ENCODE results near the gene ATP11B.

ATP11B gene

GRCh38 chr3:182782149-182782548 lies 11.2 kb upstream of the ATP11B start:
- Histone ChIP-seq H3K36me3 (ENCODE audit: control insufficient read depth, low read length) (no peaks in the 10 kb centered on the region), H3F3A (ENCODE audit: control insufficient read depth, insufficient read depth) (no peaks in the 10 kb centered on the region), H3K27ac (ENCODE audit: low read depth, low read length) (no peak overlapping the region), H3K27me3 (ENCODE audit: control insufficient read depth, low read length) (peaks cover 5% of the 10 kb centered on the region; the same call in 1 of the 2 replicates), H3K9me3 (ENCODE audit: control insufficient read depth, insufficient read depth, low read length) (no peaks in the 10 kb centered on the region; the same call in 1 of the 2 replicates), H3K4me3 (ENCODE audit: low read length) (no peak overlapping the region), H3K79me2 (ENCODE audit: control insufficient read depth, low read length) (no peaks in the 10 kb centered on the region), H3K4me1 (ENCODE audit: control insufficient read depth, low read length) (no peaks in the 10 kb centered on the region), H4K20me1 (ENCODE audit: control insufficient read depth, insufficient read depth, low read depth, low read length) (no peaks in the 10 kb centered on the region), H3K4me2 (ENCODE audit: low read length) (no peak overlapping the region), H3K9me2 (replicated peaks; ENCODE audit: control insufficient read depth, low read length) (no peaks in the 10 kb centered on the region)
- TF ChIP-seq EZH2phosphoT487 (IDR thresholded peaks at IDR 0.05; ENCODE audit: borderline replicate concordance, low read length) (no peak), CTCF (IDR thresholded peaks at IDR 0.05; ENCODE audit: low read depth, low read length, poor library complexity, severe bottlenecking) (no peak)

GRCh38 chr3:182783106-182783505 lies 10.2 kb upstream of the ATP11B start:
- TF ChIP-seq EZH2phosphoT487 (IDR thresholded peaks at IDR 0.05; ENCODE audit: borderline replicate concordance, low read length) (no peak), CTCF (IDR thresholded peaks at IDR 0.05; ENCODE audit: low read depth, low read length, poor library complexity, severe bottlenecking) (no peak)
- no peak overlapping the region for H3K4me2 ChIP-seq (ENCODE audit: low read length)

GRCh38 chr3:182784542-182784941 lies 8.8 kb upstream of the ATP11B start:
- Histone ChIP-seq H3K27me3 (ENCODE audit: control insufficient read depth, low read length) (peaks cover 5% of the 10 kb centered on the region; the same call in 1 of the 2 replicates), H3K9me3 (ENCODE audit: control insufficient read depth, insufficient read depth, low read length) (no peaks in the 10 kb centered on the region), H3K4me2 (ENCODE audit: low read length) (no peak overlapping the region), H3K36me3 (ENCODE audit: control insufficient read depth, low read length) (no peaks in the 10 kb centered on the region), H3K4me1 (ENCODE audit: control insufficient read depth, low read length) (peaks cover 20% of the 10 kb centered on the region), H3K9me2 (replicated peaks; ENCODE audit: control insufficient read depth, low read length) (no peaks in the 10 kb centered on the region), H3K27ac (ENCODE audit: low read depth, low read length) (no peak overlapping the region), H3K4me3 (ENCODE audit: low read length) (no peak overlapping the region), H3K79me2 (ENCODE audit: control insufficient read depth, low read length) (no peaks in the 10 kb centered on the region), H3F3A (ENCODE audit: control insufficient read depth, insufficient read depth) (peaks cover 8% of the 10 kb centered on the region), H4K20me1 (ENCODE audit: control insufficient read depth, insufficient read depth, low read depth, low read length) (no peaks in the 10 kb centered on the region)
- TF ChIP-seq CTCF (IDR thresholded peaks at IDR 0.05; ENCODE audit: low read depth, low read length, poor library complexity, severe bottlenecking) (no peak), EZH2phosphoT487 (IDR thresholded peaks at IDR 0.05; ENCODE audit: borderline replicate concordance, low read length) (no peak)

More at GRCh38 chr3:182783106-182783505, 10.2 kb upstream of the ATP11B start:
- no peak overlapping the region for H3K27ac ChIP-seq (ENCODE audit: low read depth, low read length)
- H3K4me1 ChIP-seq (ENCODE audit: control insufficient read depth, low read length): peaks cover 6% of the 10 kb centered on the region
- no peak overlapping the region for H3K4me3 ChIP-seq (ENCODE audit: low read length)
- no peaks in the 10 kb centered on the region for H4K20me1 ChIP-seq (ENCODE audit: control insufficient read depth, insufficient read depth, low read depth, low read length)
- no peaks in the 10 kb centered on the region for H3K9me2 ChIP-seq (replicated peaks; ENCODE audit: control insufficient read depth, low read length)
- H3K27me3 ChIP-seq (ENCODE audit: control insufficient read depth, low read length): peaks cover 5% of the 10 kb centered on the region; the same call in 1 of the 2 replicates
- H3K79me2 ChIP-seq (ENCODE audit: control insufficient read depth, low read length): no peaks in the 10 kb centered on the region
- no peaks in the 10 kb centered on the region for H3K9me3 ChIP-seq (ENCODE audit: control insufficient read depth, insufficient read depth, low read length)
- H3F3A ChIP-seq (ENCODE audit: control insufficient read depth, insufficient read depth): peaks cover 2% of the 10 kb centered on the region
- no peaks in the 10 kb centered on the region for H3K36me3 ChIP-seq (ENCODE audit: control insufficient read depth, low read length)
